ENCODE measurements around the gene YAP1.
A peak's percentile ranks its signal among the peaks of the same experiment; 100 is the strongest.

DNA sequence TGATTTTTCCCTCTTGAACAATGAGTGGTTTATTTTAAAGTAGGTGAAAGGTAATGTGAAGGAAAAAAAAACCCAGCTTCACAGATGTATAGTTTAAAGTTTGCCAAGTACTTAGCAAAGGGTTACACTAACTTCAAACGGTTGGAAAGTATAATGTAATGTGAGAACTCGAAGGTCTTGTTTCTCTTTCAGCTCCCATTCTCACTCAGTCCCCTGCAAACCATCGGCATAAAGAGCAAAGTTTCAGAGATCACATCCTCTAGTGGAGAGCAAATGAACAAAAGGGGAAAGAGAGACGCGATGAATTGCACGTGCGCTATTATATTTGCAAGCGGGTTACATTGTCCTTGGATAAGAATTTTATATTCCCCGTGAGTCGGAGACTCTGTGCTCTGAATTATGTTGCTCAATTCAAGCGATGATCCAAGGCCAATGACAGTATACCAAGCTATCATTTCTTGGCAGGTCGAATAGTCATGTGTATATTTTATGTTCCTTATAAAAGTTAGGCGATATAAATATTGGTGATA lies 169.5 kb downstream of the YAP1 start:
- TF ChIP-seq, protein P1, sequence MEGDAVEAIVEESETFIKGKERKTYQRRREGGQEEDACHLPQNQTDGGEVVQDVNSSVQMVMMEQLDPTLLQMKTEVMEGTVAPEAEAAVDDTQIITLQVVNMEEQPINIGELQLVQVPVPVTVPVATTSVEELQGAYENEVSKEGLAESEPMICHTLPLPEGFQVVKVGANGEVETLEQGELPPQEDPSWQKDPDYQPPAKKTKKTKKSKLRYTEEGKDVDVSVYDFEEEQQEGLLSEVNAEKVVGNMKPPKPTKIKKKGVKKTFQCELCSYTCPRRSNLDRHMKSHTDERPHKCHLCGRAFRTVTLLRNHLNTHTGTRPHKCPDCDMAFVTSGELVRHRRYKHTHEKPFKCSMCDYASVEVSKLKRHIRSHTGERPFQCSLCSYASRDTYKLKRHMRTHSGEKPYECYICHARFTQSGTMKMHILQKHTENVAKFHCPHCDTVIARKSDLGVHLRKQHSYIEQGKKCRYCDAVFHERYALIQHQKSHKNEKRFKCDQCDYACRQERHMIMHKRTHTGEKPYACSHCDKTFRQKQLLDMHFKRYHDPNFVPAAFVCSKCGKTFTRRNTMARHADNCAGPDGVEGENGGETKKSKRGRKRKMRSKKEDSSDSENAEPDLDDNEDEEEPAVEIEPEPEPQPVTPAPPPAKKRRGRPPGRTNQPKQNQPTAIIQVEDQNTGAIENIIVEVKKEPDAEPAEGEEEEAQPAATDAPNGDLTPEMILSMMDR (IDR thresholded peaks at IDR 0.05): peak in 1 of 4 experiments; percentile 11
- TF ChIP-seq POLR2A (IDR thresholded peaks at IDR 0.05): no peak
